Cardiac muscle cell (in vitro differentiated cells and primary cell): Measurements from ENCODE around the gene SFSWAP. TPM values are rescaled to one million over a fixed set of nuclear protein-coding genes. Genes with fewer than 3 reads are reported as not detected.

Experiments used
- DNase-seq, 2 donors: peaks; one replicate each; pipeline versions ENCODE4 v3.0.0 to v3.0.0-alpha.2; 2010 to 2017; ENCODE audit warnings: low read depth in 1 of 2, low spot score in 1 of 2
- H3K27ac ChIP-seq: fragments of 200-600 bp; sonication (generic); 2 replicates; pipeline ENCODE4 v1.5.1; 2016
- H3K27me3 ChIP-seq: fragments of 200-600 bp; sonication (generic); 2 replicates; pipeline ENCODE4 v1.6.0; 2016; ENCODE audit warnings: control low read depth
- H3K36me3 ChIP-seq: fragments of 200-600 bp; sonication (generic); 2 replicates; pipeline ENCODE4 v1.5.1; 2016; ENCODE audit warnings: control low read depth
- H3K4me1 ChIP-seq: fragments of 200-600 bp; sonication (generic); 2 replicates; pipeline ENCODE4 v1.8.1; 2017; ENCODE audit warnings: low read depth, mild to moderate bottlenecking, mixed run types
- H3K4me3 ChIP-seq: fragments of 200-600 bp; sonication (generic); 2 replicates; pipeline ENCODE4 v1.5.1; 2016; ENCODE audit warnings: mild to moderate bottlenecking
- H3K9me3 ChIP-seq: fragments of 200-600 bp; sonication (generic); 2 replicates; pipeline ENCODE4 v1.5.1; 2017; ENCODE audit warnings: low read depth, mild to moderate bottlenecking, control low read depth
- CTCF ChIP-seq: IDR thresholded peaks from 2 replicates; pipeline ENCODE4 v1.5.1; 2012; ENCODE audit warnings: low read depth, mild to moderate bottlenecking, low read length
- polyA plus RNA-seq: library from polyadenylated mRNA; unstranded; fragments of >200 nt; fragmentation: Nextera tagmentation; extraction: Ambion mirVana; gene quantifications from 2 replicates; pipeline ENCODE4 v1.2.1, GENCODE V29; 2016
- total RNA-seq: library from RNA; depleted of rRNA; stranded (reverse); fragments of >200 nt; gene quantifications from 2 replicates; pipeline ENCODE4 v1.2.3, GENCODE V29; 2016

The SFSWAP gene
- total and polyA plus RNA-seq, 2 experiments from 2014 or later, result 24.1 to 44.8 TPM

GRCh38 chr12:131782061-131782460 lies 71.2 kb downstream of the SFSWAP start:
- H3K9me3 ChIP-seq, result no peaks in the 10 kb centered on the region
- peaks cover 40% of the 10 kb centered on the region for H3K36me3 ChIP-seq
- H3K27me3 ChIP-seq, result no peaks in the 10 kb centered on the region
- H3K4me3 ChIP-seq, result no peak overlapping the region
- DNase-seq, result no peak
- no peak overlapping the region for H3K27ac ChIP-seq
- no peaks in the 10 kb centered on the region for H3K4me1 ChIP-seq
- TF ChIP-seq CTCF, result no peak

GRCh38 chr12:131783915-131784541 lies 73.1 kb downstream of the SFSWAP start:
- no peaks in the 10 kb centered on the region for H3K4me1 ChIP-seq
- H3K36me3 ChIP-seq, result peaks cover 39% of the 10 kb centered on the region
- no peaks in the 10 kb centered on the region for H3K27me3 ChIP-seq
- peak in 1 of 2 donors; percentile 68 for DNase-seq
- no peak overlapping the region for H3K4me3 ChIP-seq
- no peaks in the 10 kb centered on the region for H3K9me3 ChIP-seq
- H3K27ac ChIP-seq, result no peak overlapping the region
- no peak for TF ChIP-seq CTCF

- H3K9me3 ChIP-seq, result no peaks in the 10 kb centered on the region
- no peak overlapping the region for H3K27ac ChIP-seq
- H3K4me3 ChIP-seq, result no peak overlapping the region
- H3K27me3 ChIP-seq, result no peaks in the 10 kb centered on the region
- H3K36me3 ChIP-seq, result peaks cover 36% of the 10 kb centered on the region
- H3K4me1 ChIP-seq, result no peaks in the 10 kb centered on the region
- DNase-seq, result no peak
- no peak for TF ChIP-seq CTCF
These were observed 74.2 kb downstream of the SFSWAP start for GRCh38 chr12:131784909-131785762.

GRCh38 chr12:131785763-131786330 lies 75.0 kb downstream of the SFSWAP start:
- no peaks in the 10 kb centered on the region for H3K27me3 ChIP-seq
- H3K36me3 ChIP-seq, result peaks cover 33% of the 10 kb centered on the region
- TF ChIP-seq CTCF, result no peak
- no peak overlapping the region for H3K4me3 ChIP-seq
- no peaks in the 10 kb centered on the region for H3K9me3 ChIP-seq
- no peaks in the 10 kb centered on the region for H3K4me1 ChIP-seq
- H3K27ac ChIP-seq, result no peak overlapping the region
- no peak for DNase-seq

GRCh38 chr12:131786331-131786730 lies 75.4 kb downstream of the SFSWAP start:
- TF ChIP-seq CTCF, result no peak
- Histone ChIP-seq H3K4me1 (no peaks in the 10 kb centered on the region), H3K9me3 (no peaks in the 10 kb centered on the region), H3K27ac (no peak overlapping the region), H3K27me3 (no peaks in the 10 kb centered on the region), H3K4me3 (no peak overlapping the region), H3K36me3 (peaks cover 33% of the 10 kb centered on the region)
- no peak for DNase-seq
